ENCODE results near the gene RPL13A.
A peak's percentile ranks its signal among the peaks of the same experiment; 100 is the strongest.

RPL13A gene

GRCh38 chr19:49518033-49518432 is 30.6 kb downstream of the RPL13A start:
- in situ Hi-C loops (cut with HindIII; ENCODE audit: low sequenced_read_pairs): no loop called here
- no peak overlapping the region for H3K4me3 ChIP-seq (ENCODE audit: low read depth, low read length)
- DNase-seq (ENCODE audit: low read depth, low spot score): no peak
- no peak for TF ChIP-seq CTCF (IDR thresholded peaks at IDR 0.05; ENCODE audit: low read depth, low read length)

- no peak overlapping the region for H3K4me3 ChIP-seq (ENCODE audit: low read depth, low read length)
- in situ Hi-C loops (cut with HindIII; ENCODE audit: low sequenced_read_pairs): no loop called here
- no peak for TF ChIP-seq CTCF (IDR thresholded peaks at IDR 0.05; ENCODE audit: low read depth, low read length)
- DNase-seq (ENCODE audit: low read depth, low spot score): no peak
Observed at GRCh38 chr19:49520705-49521319, 33.4 kb downstream of the RPL13A start.

- in situ Hi-C loops (cut with HindIII; ENCODE audit: low sequenced_read_pairs): no loop called here
Observed at GRCh38 chr19:49524812-49525455, 37.5 kb downstream of the RPL13A start.

GRCh38 chr19:49528211-49528771 is 40.9 kb downstream of the RPL13A start:
- DNase-seq (ENCODE audit: low read depth, low spot score): no peak
- in situ Hi-C loops (cut with HindIII; ENCODE audit: low sequenced_read_pairs): no loop called here
- no peak for TF ChIP-seq CTCF (IDR thresholded peaks at IDR 0.05; ENCODE audit: low read depth, low read length)
- H3K4me3 ChIP-seq (ENCODE audit: low read depth, low read length): peak overlapping the region; percentile 65

More at GRCh38 chr19:49524812-49525455, 37.5 kb downstream of the RPL13A start:
- H3K4me3 ChIP-seq (ENCODE audit: low read depth, low read length): no peak overlapping the region
- DNase-seq (ENCODE audit: low read depth, low spot score): no peak
- no peak for TF ChIP-seq CTCF (IDR thresholded peaks at IDR 0.05; ENCODE audit: low read depth, low read length)

GRCh38 chr19:49530708-49531107 is 43.3 kb downstream of the RPL13A start:
- TF ChIP-seq CTCF (IDR thresholded peaks at IDR 0.05; ENCODE audit: low read depth, low read length): no peak
- H3K4me3 ChIP-seq (ENCODE audit: low read depth, low read length): no peak overlapping the region
- in situ Hi-C loops (cut with HindIII; ENCODE audit: low sequenced_read_pairs): no loop called here
- DNase-seq (ENCODE audit: low read depth, low spot score): no peak

GRCh38 chr19:49533551-49534488 is 46.4 kb downstream of the RPL13A start:
- in situ Hi-C loops (cut with HindIII; ENCODE audit: low sequenced_read_pairs): no loop called here
- DNase-seq (ENCODE audit: low read depth, low spot score): peak; percentile 51
- peak; percentile 40 for TF ChIP-seq CTCF (IDR thresholded peaks at IDR 0.05; ENCODE audit: low read depth, low read length)
- peak overlapping the region; percentile 48 for H3K4me3 ChIP-seq (ENCODE audit: low read depth, low read length)

Measured in astrocyte of the spinal cord (primary cell).